Neural cell (in vitro differentiated cells): ENCODE data around the gene CCL17.

ENCODE experiments used
- CTCF ChIP-seq: fragments of 450-650 bp; IDR thresholded peaks from 2 replicates; pipeline ENCODE4 v1.5.1; 2014; ENCODE audit warnings: antibody characterized with exemption, mild to moderate bottlenecking, moderate library complexity; ENCODE audit not compliant: poor library complexity, severe bottlenecking
- EP300 ChIP-seq: fragments of 450-650 bp; conservative IDR thresholded peaks from 2 replicates; pipeline ENCODE4 v1.6.1; 2014; ENCODE audit warnings: antibody characterized with exemption, mild to moderate bottlenecking, moderate library complexity; ENCODE audit not compliant: poor library complexity, severe bottlenecking
- POLR2AphosphoS5 ChIP-seq: IDR thresholded peaks from 2 replicates; pipeline ENCODE4 v1.6.1; 2012
- REST ChIP-seq: IDR thresholded peaks from 2 replicates; pipeline ENCODE4 v1.6.1; 2012; ENCODE audit warnings: borderline replicate concordance
- SMC3 ChIP-seq: fragments of 450-650 bp; conservative IDR thresholded peaks from 2 replicates; pipeline ENCODE4 v1.6.1; 2014; ENCODE audit warnings: antibody characterized with exemption, mild to moderate bottlenecking, moderate library complexity; ENCODE audit not compliant: poor library complexity
- TAF1 ChIP-seq: IDR thresholded peaks from 2 replicates; pipeline ENCODE4 v1.6.1; 2012; ENCODE audit warnings: low read depth

- TF ChIP-seq POLR2AphosphoS5 = no peak
- TF ChIP-seq CTCF = no peak
- TF ChIP-seq REST = no peak
- TF ChIP-seq TAF1 = no peak
- no peak for TF ChIP-seq EP300
- TF ChIP-seq SMC3 = no peak
These were observed 14.9 kb downstream of the CCL17 start for GRCh38 chr16:57419506-57419905.
